H9 (cell line): ENCODE results near the gene SPINK1. TPM values are rescaled to one million over a fixed set of nuclear protein-coding genes. Genes with fewer than 3 reads are reported as not detected.

ENCODE experiments used
- DNase-seq: peaks from one replicate; pipeline ENCODE4 v3.0.0-alpha.2; 2017
- H2AFZ ChIP-seq: one replicate; pipeline ENCODE4 v1.6.1; 2013; ENCODE audit warnings: mild to moderate bottlenecking, low read length, control low read depth, moderate library complexity
- H2AK5ac ChIP-seq: 2 replicates; pipeline ENCODE4 v1.6.1; 2013; ENCODE audit warnings: low read length, control low read depth, mixed read lengths; ENCODE audit not compliant: insufficient read length
- H2BK120ac ChIP-seq: one replicate; pipeline ENCODE4 v1.6.1; 2013; ENCODE audit warnings: low read depth, mild to moderate bottlenecking, low read length, control low read depth, inconsistent platforms; ENCODE audit not compliant: poor library complexity, severe bottlenecking
- H2BK12ac ChIP-seq: 2 replicates; pipeline ENCODE4 v1.6.1; 2013; ENCODE audit warnings: low read length, control low read depth, mixed read lengths, low read depth; ENCODE audit not compliant: insufficient read length
- H2BK15ac ChIP-seq: 2 replicates; pipeline ENCODE4 v1.6.1; 2013; ENCODE audit warnings: low read depth, low read length, control low read depth
- H2BK20ac ChIP-seq: one replicate; pipeline ENCODE4 v1.6.1; 2013; ENCODE audit warnings: low read depth, mild to moderate bottlenecking, low read length, control low read depth, inconsistent platforms; ENCODE audit not compliant: poor library complexity, severe bottlenecking
- H2BK5ac ChIP-seq: 2 replicates; pipeline ENCODE4 v1.6.1; 2013; ENCODE audit warnings: low read length, control low read depth, mixed read lengths; ENCODE audit not compliant: insufficient read length
- H3K14ac ChIP-seq: 2 replicates; pipeline ENCODE4 v1.6.1; 2013; ENCODE audit warnings: low read length, control low read depth; ENCODE audit not compliant: insufficient read depth
- H3K18ac ChIP-seq: 2 replicates; pipeline ENCODE4 v1.6.1; 2013; ENCODE audit warnings: low read depth, mild to moderate bottlenecking, mixed read lengths, low read length, control low read depth; ENCODE audit not compliant: insufficient read length
- H3K23ac ChIP-seq: 2 replicates; pipeline ENCODE4 v1.6.1; 2013; ENCODE audit warnings: low read length, control low read depth, mixed read lengths, low read depth; ENCODE audit not compliant: insufficient read length
- H3K23me2 ChIP-seq: 2 replicates; pipeline ENCODE4 v1.6.1; 2013; ENCODE audit warnings: low read depth, mild to moderate bottlenecking, mixed read lengths, low read length, control low read depth; ENCODE audit not compliant: insufficient read length, poor library complexity, severe bottlenecking
- H3K27ac ChIP-seq: 2 replicates; pipeline ENCODE4 v1.5.1; 2013; ENCODE audit warnings: low read length, control low read depth, mixed read lengths, low read depth; ENCODE audit not compliant: insufficient read length
- H3K27me3 ChIP-seq: 2 replicates; pipeline ENCODE4 v1.6.1; 2013; ENCODE audit warnings: low read length, control low read depth, inconsistent platforms; ENCODE audit not compliant: insufficient read depth
- H3K4ac ChIP-seq: 2 replicates; pipeline ENCODE4 v1.6.1; 2013; ENCODE audit warnings: low read depth, mild to moderate bottlenecking, control low read depth, inconsistent platforms, low read length, moderate library complexity
- H3K4me1 ChIP-seq: 2 replicates; pipeline ENCODE4 v1.6.1; 2013; ENCODE audit warnings: low read length, control low read depth, inconsistent platforms; ENCODE audit not compliant: insufficient read depth
- H3K4me2 ChIP-seq: 2 replicates; pipeline ENCODE4 v1.6.1; 2013; ENCODE audit warnings: low read length, control low read depth, mixed read lengths; ENCODE audit not compliant: insufficient read length, insufficient read depth
- H3K56ac ChIP-seq: 2 replicates; pipeline ENCODE4 v1.6.1; 2013; ENCODE audit warnings: low read depth, mild to moderate bottlenecking, mixed read lengths, low read length, control low read depth; ENCODE audit not compliant: insufficient read length
- H3K79me1 ChIP-seq: 2 replicates; pipeline ENCODE4 v1.6.1; 2013; ENCODE audit warnings: low read depth, mild to moderate bottlenecking, moderate library complexity, low read length, control low read depth, inconsistent platforms; ENCODE audit not compliant: insufficient read depth, poor library complexity, severe bottlenecking
- H3K79me2 ChIP-seq: 2 replicates; pipeline ENCODE4 v1.6.1; 2013; ENCODE audit warnings: low read length, control low read depth, inconsistent platforms; ENCODE audit not compliant: insufficient read depth
- H3K9ac ChIP-seq: 2 replicates; pipeline ENCODE4 v1.6.1; 2013; ENCODE audit warnings: low read length, control low read depth, mixed read lengths; ENCODE audit not compliant: insufficient read length; ENCODE audit errors: extremely low read depth
- H3K9me3 ChIP-seq: one replicate; pipeline ENCODE4 v1.6.1; 2013; ENCODE audit warnings: low read depth, low read length, inconsistent platforms; ENCODE audit not compliant: control insufficient read depth
- H3T11ph ChIP-seq: one replicate; pipeline ENCODE4 v1.6.1; 2013; ENCODE audit warnings: mild to moderate bottlenecking, low read length, control low read depth, inconsistent platforms
- H4K20me1 ChIP-seq: one replicate; pipeline ENCODE4 v1.6.1; 2013; ENCODE audit not compliant: control insufficient read depth, insufficient read length, insufficient read depth
- H4K5ac ChIP-seq: 2 replicates; pipeline ENCODE4 v1.6.1; 2013; ENCODE audit warnings: low read depth, mild to moderate bottlenecking, mixed read lengths, low read length, control low read depth; ENCODE audit not compliant: insufficient read length
- H4K8ac ChIP-seq: replicated peaks from 2 replicates; pipeline ENCODE4 v1.6.1; 2013; ENCODE audit warnings: low read length, control low read depth, mixed read lengths, low read depth; ENCODE audit not compliant: insufficient read length
- H4K91ac ChIP-seq: 2 replicates; pipeline ENCODE4 v1.6.1; 2013; ENCODE audit warnings: low read depth, mild to moderate bottlenecking, moderate library complexity, mixed read lengths, low read length, control low read depth; ENCODE audit not compliant: insufficient read length
- H3K27ac Mint-ChIP-seq, 3 experiments: 2 replicates in 2 of 3; 3 replicates in 1 of 3; pipeline ENCODE4 v1.8.0; 2020 to 2021; ENCODE audit warnings: mixed read lengths in 3 of 3, mild to moderate bottlenecking in 1 of 3, moderate library complexity in 1 of 3
- H3K27me3 Mint-ChIP-seq: 2 replicates; pipeline ENCODE4 v1.8.0; 2021; ENCODE audit warnings: low read depth, mild to moderate bottlenecking, moderate library complexity, mixed read lengths
- H3K36me3 Mint-ChIP-seq, 3 experiments: 2 replicates in 2 of 3; 3 replicates in 1 of 3; pipeline ENCODE4 v1.8.0; 2020 to 2021; ENCODE audit warnings: low read depth in 3 of 3, mixed read lengths in 3 of 3; ENCODE audit not compliant: insufficient read depth in 1 of 3
- H3K4me1 Mint-ChIP-seq, 2 experiments: 2 replicates each; pipeline ENCODE4 v1.8.0; 2020; ENCODE audit warnings: mixed read lengths in 2 of 2
- H3K4me3 Mint-ChIP-seq, 2 experiments: 2 replicates in 1 of 2; 3 replicates in 1 of 2; pipeline ENCODE4 v1.8.0; 2020 to 2021; ENCODE audit warnings: mild to moderate bottlenecking in 2 of 2, mixed read lengths in 2 of 2, moderate library complexity in 1 of 2
- H3K9me3 Mint-ChIP-seq, 2 experiments: 2 replicates in 1 of 2; 3 replicates in 1 of 2; pipeline ENCODE4 v1.8.0; 2020; ENCODE audit warnings: mild to moderate bottlenecking in 2 of 2, mixed read lengths in 2 of 2, moderate library complexity in 1 of 2
- WGBS: extraction: QIAGEN DNeasy Blood & Tissue Kit; methylation state at CpG from one replicate; pipeline ENCODE4 v1.1.7; 2013; ENCODE audit warnings: missing lambda C conversion rate, low lambda C conversion rate, mixed read lengths; ENCODE audit not compliant: insufficient read length; ENCODE audit errors: extremely low coverage; 5-methylcytosine and 5-hydroxymethylcytosine counted together
- long read RNA-seq: library from polyadenylated mRNA; unstranded; transcript quantifications from one replicate; pipeline ENCODE4 v2.0.0, GENCODE V29; 2020
- total RNA-seq: library from RNA; stranded (reverse); gene quantifications from 2 replicates; pipeline ENCODE4 v1.2.1, GENCODE V29; 2021
- TF ChIP-seq, protein P1 (sequence below): fragments of 200-600 bp; sonication (generic); conservative IDR thresholded peaks from 3 replicates; pipeline ENCODE4 v1.8.0; 2021; ENCODE audit warnings: antibody characterized with exemption, mild to moderate bottlenecking

Gene SPINK1, protein sequence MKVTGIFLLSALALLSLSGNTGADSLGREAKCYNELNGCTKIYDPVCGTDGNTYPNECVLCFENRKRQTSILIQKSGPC
- 2.0 and 3.1 TPM in 2 replicates for total RNA-seq
- long read RNA-seq, partial matches to known transcripts: 0 of 5 reads
- long read RNA-seq, other reads (novel, unspliced or antisense): 5 of 5 reads

DNA sequence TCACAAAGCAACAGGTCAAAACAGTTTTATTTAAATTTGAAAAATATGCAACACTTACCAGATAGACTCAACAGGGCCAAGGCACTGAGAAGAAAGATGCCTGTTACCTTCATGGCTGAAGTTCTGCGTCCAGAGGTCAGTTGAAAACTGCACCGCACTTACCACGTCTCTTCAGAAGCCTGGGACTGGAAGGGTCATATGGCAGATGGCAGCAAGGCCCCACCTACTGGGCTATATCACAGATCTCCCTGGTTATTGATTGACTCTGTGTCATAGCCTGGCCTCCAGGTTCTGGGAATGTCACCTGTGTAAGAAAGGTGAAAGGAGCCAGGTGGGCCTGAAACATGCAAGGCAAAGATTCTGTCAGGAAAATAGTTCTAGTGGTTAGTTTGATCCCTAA, at the start of gene SPINK1:
TSS of gene SPINK1 (minus strand) at position 207 of the 400 bp plus-strand sequence. CDS start at position 113, 94 bp downstream.
- no peaks in the 10 kb centered on the region for H3K79me1 ChIP-seq
- H3K56ac ChIP-seq: no peak within 1 kb of the TSS
- H3K4me2 ChIP-seq: no peak within 1 kb of the TSS
- no peaks in the 10 kb centered on the region for H3K4me1 Mint-ChIP-seq
- H3K27ac Mint-ChIP-seq: no peak within 1 kb of the TSS
- no peak within 1 kb of the TSS for H2AK5ac ChIP-seq
- H3T11ph ChIP-seq: no peak within 1 kb of the TSS
- H3K9me3 ChIP-seq: no peaks in the 10 kb centered on the region
- no peak within 1 kb of the TSS for H2BK12ac ChIP-seq
- no peak within 1 kb of the TSS for H3K9ac ChIP-seq
- no peaks in the 10 kb centered on the region for H3K27me3 ChIP-seq
- no peak within 1 kb of the TSS for H3K4me3 Mint-ChIP-seq
- WGBS: no CpG with 5 or more reads among the region's 3 CpGs
- H3K36me3 Mint-ChIP-seq: no peaks in the 10 kb centered on the region
- no peak within 1 kb of the TSS for H3K27ac ChIP-seq
- no peak within 1 kb of the TSS for H4K8ac ChIP-seq
- TF ChIP-seq, protein P1, sequence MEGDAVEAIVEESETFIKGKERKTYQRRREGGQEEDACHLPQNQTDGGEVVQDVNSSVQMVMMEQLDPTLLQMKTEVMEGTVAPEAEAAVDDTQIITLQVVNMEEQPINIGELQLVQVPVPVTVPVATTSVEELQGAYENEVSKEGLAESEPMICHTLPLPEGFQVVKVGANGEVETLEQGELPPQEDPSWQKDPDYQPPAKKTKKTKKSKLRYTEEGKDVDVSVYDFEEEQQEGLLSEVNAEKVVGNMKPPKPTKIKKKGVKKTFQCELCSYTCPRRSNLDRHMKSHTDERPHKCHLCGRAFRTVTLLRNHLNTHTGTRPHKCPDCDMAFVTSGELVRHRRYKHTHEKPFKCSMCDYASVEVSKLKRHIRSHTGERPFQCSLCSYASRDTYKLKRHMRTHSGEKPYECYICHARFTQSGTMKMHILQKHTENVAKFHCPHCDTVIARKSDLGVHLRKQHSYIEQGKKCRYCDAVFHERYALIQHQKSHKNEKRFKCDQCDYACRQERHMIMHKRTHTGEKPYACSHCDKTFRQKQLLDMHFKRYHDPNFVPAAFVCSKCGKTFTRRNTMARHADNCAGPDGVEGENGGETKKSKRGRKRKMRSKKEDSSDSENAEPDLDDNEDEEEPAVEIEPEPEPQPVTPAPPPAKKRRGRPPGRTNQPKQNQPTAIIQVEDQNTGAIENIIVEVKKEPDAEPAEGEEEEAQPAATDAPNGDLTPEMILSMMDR: no peak
- no peak within 1 kb of the TSS for H3K23ac ChIP-seq
- H4K20me1 ChIP-seq: no peaks in the 10 kb centered on the region
- no peak within 1 kb of the TSS for H2BK120ac ChIP-seq
- H3K14ac ChIP-seq: no peak within 1 kb of the TSS
- H2BK15ac ChIP-seq: peak within 1 kb of the TSS; percentile 52; the same call in 1 of the 2 replicates
- H3K27me3 Mint-ChIP-seq: no peaks in the 10 kb centered on the region
- no peaks in the 10 kb centered on the region for H3K4me1 ChIP-seq
- no peaks in the 10 kb centered on the region for H3K9me3 Mint-ChIP-seq
- H2AFZ ChIP-seq: no peak within 1 kb of the TSS
- no peak within 1 kb of the TSS for H4K5ac ChIP-seq
- H3K18ac ChIP-seq: no peak within 1 kb of the TSS
- H3K4ac ChIP-seq: no peak within 1 kb of the TSS
- no peak within 1 kb of the TSS for H2BK5ac ChIP-seq
- no peaks in the 10 kb centered on the region for H3K79me2 ChIP-seq
- no peak within 1 kb of the TSS for H2BK20ac ChIP-seq
- no peak within 1 kb of the TSS for H4K91ac ChIP-seq
- DNase-seq: no peak
- no peaks in the 10 kb centered on the region for H3K23me2 ChIP-seq
